ENCODE measurements around the gene FBXL17.

The FBXL17 gene

DNA sequence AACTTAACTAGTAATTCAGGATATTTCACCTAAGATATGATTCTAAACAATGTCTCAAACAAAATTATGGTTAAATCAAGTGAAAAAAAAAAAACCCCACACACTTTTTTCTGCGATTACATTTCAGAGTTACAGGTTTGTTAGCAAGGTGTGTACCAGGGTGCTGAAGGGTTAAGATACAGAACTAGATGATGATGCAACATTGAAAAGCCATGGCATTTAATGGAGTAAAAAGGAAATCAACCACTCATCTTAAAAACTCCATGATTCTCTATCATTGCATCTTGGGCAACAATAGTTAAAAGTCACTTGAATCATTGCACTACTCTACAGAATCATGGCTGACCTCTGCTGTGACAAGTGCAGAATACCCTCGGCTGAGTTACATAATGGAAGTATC lies 440.9 kb downstream of the FBXL17 start:
- DNase-seq: no peak

GRCh38 chr5:107937651-107938355 lies 444.1 kb downstream of the FBXL17 start:
- DNase-seq: no peak

DNA sequence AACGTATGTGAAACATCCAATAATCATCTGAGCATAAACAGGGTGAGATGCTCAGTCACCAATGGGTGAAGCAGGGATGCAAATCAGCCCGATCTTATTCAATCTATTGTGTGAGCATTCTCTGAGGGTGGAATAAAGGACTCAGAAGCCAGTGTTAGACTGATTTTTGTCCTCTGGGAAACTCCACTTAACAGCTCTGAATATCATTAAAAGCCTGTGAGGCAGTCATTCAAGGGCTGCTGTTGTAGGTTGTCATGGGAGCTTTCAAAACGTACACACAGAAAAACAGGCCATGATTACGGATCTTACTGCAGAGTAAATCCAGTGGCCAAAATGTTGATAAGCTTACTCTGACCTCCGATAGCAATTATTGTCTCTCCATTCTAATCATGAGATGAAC lies 444.7 kb downstream of the FBXL17 start:
- DNase-seq: no peak

- DNase-seq: no peak
These were observed 445.4 kb downstream of the FBXL17 start for GRCh38 chr5:107936515-107936914.

DNA sequence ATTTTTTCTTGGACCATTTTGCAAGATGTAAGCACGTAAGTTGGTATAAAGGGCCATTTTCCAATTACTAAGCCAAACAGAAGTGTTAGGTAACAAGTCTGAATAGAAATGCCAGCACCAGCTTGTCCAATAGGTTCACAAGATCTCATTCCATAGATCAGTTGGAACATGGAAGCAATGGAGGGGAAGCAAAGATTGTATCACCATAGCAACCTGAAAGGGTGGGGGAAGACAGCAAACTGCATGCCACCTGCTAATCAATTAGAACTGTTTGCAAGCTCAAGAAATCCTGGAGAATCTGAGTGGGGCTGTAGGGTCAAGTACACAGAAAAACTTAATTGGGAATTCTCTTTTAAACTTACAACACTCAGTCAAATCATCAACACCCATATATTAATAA lies 446.3 kb downstream of the FBXL17 start:
- DNase-seq: no peak

GRCh38 chr5:107933326-107933725 lies 448.6 kb downstream of the FBXL17 start:
- DNase-seq: no peak

DNA sequence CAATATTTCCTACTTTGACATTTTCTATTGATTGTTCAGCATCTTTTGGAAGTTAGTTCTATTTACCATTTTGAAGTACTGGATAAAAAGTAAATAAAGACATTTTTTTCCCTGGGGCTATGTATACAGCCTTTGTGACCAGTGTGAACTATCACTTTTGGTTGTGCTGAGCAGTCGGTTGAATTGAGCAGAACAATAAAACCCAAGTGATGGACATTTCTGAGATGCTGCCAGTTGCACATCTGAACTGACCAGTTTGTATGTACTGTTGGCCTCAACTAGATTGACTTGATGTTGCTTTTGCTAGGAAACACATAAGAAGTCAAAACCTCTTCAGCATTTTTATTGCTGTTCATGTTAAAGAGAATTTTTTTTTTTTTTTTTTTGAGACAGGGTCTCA lies 451.0 kb downstream of the FBXL17 start:
- DNase-seq: no peak

- DNase-seq: no peak
These were observed 451.8 kb downstream of the FBXL17 start for GRCh38 chr5:107930092-107930491.

DNA sequence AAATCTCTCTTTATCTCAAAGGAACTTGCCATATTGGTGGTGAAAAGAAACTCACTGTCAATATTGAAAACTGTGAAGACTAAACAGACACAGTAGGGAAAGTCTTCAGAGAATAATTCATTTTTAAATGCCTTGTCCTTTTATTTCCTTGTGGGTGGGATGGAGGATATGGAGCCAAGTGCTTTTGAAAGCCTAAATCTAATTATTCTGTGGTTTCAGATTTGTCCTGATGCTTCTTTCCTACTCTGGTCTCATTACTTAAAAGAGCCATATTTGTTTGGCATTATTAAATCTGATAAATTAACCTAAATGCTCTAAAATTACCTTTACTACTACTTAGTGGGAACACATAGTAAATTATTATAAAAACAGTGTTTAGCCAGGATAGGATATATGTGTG lies 452.8 kb downstream of the FBXL17 start:
- DNase-seq: no peak

DNA sequence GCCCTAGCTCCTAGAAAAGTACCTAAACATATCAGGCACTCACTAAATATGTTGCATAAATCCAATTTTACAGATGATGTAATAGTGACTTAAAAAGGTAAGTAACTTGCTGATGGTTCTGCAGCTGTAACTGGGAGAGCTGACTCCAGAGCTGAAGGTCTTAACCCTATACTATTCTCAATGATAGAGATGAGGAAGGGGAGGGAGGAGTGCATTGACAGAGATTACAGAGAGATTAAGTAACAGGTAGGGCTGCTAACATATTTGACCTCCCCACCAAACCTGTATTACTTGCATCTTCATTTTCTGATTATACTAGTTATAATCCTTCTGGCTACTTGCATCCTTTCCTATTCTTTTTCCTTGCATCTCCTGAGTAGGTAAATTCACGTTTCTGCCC lies 455.8 kb downstream of the FBXL17 start:
- DNase-seq: no peak

- no peak for DNase-seq
These were observed 456.7 kb downstream of the FBXL17 start for GRCh38 chr5:107925200-107925599.

- DNase-seq: no peak
These were observed 461.9 kb downstream of the FBXL17 start for GRCh38 chr5:107919969-107920368.

DNA sequence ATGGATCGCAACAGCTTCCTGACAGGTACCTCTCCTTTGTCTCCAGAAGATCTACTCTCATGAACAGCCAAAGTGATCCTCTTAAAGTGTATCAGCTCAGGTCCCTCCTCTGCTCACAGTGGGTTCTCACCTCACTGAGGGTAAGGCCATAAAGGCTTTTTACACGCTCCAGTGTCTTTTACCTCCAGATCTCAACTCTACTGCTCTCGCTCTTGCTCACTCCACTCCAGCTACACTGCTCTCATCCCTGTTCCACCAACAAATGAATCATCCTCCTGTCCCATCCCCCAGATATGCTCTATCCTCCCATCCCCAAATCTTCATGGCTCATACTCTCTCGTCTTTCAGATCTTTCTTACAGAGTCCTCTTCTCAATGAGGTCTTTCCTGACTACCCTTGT lies 462.5 kb downstream of the FBXL17 start:
- no peak for DNase-seq

DNA sequence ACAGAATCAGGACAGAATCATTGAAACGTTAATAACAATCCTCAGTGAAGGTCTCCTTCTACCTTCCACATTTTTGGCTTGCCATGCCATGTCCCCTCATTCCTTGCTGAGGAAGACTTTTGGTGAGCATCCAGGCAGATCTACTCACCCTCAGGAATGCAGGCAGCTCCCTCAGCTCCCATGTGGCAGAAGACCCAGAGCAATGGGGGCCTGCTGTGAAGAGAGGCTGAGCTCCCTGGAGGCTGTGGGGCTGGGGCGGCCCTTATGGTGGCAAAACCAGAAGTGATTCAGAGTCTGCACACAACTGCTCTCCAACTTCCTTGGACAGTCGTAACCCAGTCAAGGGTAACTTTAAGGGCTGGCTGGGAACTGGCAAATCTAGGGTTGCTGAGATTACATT lies 463.9 kb downstream of the FBXL17 start:
- DNase-seq: no peak

- no peak for DNase-seq
These were observed 464.9 kb downstream of the FBXL17 start for GRCh38 chr5:107916731-107917725.

- DNase-seq: no peak
These were observed 466.6 kb downstream of the FBXL17 start for GRCh38 chr5:107915176-107915812.

DNA sequence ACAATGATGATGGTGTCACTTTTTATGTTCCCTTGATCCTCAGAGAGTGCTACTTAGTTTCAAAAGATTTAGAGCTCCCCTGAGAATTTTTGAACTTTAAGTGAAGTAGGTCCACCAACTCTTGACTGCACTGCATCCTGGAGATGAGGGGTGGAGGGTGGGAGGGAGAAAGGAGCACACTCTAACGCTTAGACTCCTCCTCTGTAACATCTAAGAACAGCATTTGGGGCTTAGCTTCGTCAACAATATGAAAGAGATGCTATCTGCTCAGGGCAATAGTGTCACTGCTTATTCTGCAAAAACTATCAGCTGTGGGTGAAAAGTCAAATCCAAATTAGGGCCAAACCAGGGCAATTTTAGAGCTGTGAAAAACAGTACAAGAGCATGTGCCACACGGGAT lies 468.4 kb downstream of the FBXL17 start:
- DNase-seq: no peak

GRCh38 chr5:107900721-107901120 lies 481.2 kb downstream of the FBXL17 start:
- DNase-seq: no peak

GRCh38 chr5:107894361-107894760 lies 487.5 kb downstream of the FBXL17 start:
- DNase-seq: no peak

GRCh38 chr5:107893642-107894041 lies 488.3 kb downstream of the FBXL17 start:
- no peak for DNase-seq

DNA sequence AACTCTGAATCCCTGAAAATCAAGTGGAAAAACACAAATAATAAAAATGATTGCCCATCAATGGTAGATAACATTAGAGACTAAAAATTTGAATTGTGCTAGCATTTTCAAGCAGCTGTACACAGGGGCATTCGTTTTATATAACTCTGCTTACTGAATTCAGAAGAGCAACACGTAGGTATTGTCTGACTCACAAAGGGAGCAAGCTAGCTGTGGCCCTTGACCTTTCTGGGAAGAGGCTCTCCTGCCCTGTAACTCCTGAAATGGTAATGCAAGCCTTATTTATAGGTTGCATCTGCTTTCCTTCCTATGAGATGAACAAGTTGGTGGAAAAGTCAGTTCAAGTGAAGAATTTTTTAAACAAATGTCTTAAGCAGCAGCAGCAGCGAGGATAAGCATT lies 492.5 kb downstream of the FBXL17 start:
- no peak for DNase-seq

- no peak for DNase-seq
These were observed 493.4 kb downstream of the FBXL17 start for GRCh38 chr5:107888541-107888940.

- no peak for DNase-seq
These were observed 494.5 kb downstream of the FBXL17 start for GRCh38 chr5:107887166-107887943.

Measured in effector CD4-positive, alpha-beta T cell (primary cell).